Nucleus accumbens (tissue), 56 donors: ENCODE measurements around the gene LRRC26.
"Not testable (repeated sequence)": the region's sequence is repeated elsewhere in the genome, so short reads cannot be mapped to it uniquely, and the experiment has no call there.

Experiments used
- DNase-seq, 56 donors: peaks; one replicate each; lab custom pipeline; 2025; lab: John Stamatoyannopoulos, UW

LRRC26 gene

DNA sequence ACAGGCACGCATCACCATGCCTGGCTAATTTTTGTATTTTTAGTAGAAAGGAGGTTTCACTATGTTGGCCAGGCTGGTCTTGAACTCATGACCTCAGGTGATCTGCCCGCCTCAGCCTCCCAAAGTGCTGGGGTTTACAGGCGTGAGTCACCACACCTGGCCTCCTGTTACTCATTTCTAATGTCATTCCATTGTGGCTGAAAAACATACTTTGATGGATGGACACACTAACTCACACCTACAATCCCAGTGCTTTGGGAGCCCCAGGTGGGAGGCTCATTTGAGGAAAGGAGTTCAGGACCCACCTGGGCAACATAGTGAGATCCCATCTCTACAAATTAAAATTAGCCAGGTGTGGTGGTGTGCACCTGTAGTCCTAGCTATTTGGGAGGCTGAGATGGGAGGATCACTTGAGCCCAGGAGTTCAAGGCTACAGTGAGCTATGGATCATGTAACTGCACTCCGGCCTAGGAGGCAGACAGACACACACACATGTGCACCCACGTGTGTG lies 45.8 kb downstream of the LRRC26 start:
- not testable (repeated sequence) for DNase-seq

DNA sequence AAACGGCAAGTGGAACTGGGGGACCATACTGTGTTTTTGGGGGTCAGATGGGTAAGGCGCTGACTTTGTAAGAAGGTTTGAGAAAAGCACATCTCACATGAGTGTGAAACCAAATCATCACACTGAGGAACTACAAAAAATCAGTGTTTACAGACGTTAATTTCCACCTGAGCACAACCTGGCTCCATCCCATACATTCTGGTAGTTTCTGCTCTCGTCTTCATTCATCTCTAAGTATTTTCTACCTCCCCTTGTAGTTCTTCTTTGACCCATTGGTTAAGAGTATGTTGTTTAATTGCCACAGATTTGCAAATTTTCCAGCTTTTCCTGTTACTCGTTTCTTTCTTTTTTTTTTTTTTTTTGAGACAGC lies 46.4 kb downstream of the LRRC26 start:
- DNase-seq, result no peak

DNA sequence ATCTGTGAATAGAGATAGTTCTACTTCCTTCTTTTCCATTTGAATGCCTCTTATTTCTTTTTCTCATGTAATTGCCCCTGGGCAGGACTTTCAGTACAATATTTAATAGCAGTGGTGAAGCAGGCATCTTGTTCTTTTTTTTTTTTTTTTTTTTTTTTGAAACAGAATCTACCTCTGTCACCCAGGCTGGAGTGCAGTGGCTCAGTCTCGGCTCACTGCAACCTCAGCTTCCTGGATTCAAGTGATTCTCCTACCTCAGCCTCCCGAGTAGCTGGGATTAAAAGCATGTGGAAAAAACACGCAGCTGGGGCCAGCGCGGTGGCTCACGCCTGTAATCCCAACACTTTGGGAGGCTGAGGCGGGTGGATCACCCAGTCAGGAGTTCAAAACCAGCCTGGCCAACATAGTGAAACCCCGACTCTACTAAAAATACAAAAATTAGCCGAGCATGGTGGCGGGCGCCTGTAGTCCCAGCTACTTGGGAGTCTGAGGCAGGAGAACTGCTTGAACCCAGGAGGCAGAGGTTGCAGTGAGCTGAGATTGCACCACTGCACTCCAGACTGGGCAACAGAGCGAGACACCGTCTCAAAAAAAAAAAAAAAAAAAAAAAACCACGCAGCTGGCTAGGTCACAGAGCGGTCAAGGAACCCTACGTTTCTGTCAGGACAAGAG lies 46.9 kb downstream of the LRRC26 start:
- not testable (repeated sequence) for DNase-seq

DNA sequence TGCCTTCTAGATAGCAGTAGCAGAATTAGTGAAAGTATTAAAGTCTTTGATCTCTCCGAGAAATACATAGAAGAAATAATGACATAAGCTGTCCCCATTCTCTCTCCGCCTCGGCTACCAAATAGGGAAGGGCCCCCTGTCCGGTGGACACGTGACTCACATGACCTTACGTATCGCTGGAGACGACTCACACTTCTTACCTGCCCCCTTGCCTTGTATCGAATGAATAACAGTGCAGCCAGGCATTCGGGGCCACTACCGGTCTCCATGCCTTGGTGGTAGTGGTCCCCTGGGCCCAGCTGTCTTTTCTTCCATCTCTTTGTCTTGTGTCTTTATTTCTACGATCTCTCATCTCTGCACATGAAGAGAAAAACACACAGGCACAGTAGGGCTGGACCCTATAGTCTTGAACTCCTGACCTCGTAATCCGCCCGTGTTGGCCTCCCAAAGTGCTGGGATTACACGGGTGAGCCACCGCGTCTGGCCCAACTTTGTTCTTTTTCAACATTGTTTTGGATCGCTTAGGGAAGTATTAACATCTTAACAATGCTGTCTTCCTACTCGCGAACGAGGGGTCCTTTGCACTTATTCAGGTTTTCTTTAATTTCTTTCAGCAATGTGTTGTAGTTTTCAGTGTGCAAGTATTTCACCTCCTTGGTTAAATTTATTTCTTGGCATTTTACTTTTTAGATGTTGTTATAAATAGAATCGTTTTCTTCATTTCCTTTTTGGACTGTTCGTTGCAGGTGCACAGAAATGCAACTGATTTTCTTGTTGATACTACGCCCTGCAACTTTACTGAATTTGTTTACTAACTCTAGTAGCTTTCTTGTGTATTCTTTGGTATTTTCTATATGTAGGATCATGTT lies 47.7 kb downstream of the LRRC26 start:
- not testable (repeated sequence) for DNase-seq
